ENCODE measurements around the gene SNRK.

Gene SNRK

DNA sequence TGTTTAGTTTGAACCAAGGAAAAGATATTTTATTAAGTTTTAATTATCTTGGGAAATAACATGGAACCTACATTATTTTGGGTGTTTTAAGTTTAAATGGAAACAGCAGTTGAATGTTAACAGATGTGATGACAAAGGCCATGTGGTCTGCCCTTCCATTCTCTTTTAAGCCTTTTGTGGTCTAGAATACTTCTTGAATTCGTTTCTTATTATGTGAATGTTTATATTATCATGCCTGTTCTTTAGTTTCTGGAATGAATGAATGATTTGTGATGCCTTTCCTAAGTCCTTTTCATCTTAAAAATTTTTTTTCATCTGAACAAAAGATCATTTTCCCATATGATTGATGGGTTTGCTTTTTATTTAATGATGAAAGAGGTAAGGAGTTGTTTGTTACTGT, 44.6 kb downstream of the SNRK start:
- no peak for DNase-seq (ENCODE audit: low read depth)
- TF ChIP-seq, protein P1, sequence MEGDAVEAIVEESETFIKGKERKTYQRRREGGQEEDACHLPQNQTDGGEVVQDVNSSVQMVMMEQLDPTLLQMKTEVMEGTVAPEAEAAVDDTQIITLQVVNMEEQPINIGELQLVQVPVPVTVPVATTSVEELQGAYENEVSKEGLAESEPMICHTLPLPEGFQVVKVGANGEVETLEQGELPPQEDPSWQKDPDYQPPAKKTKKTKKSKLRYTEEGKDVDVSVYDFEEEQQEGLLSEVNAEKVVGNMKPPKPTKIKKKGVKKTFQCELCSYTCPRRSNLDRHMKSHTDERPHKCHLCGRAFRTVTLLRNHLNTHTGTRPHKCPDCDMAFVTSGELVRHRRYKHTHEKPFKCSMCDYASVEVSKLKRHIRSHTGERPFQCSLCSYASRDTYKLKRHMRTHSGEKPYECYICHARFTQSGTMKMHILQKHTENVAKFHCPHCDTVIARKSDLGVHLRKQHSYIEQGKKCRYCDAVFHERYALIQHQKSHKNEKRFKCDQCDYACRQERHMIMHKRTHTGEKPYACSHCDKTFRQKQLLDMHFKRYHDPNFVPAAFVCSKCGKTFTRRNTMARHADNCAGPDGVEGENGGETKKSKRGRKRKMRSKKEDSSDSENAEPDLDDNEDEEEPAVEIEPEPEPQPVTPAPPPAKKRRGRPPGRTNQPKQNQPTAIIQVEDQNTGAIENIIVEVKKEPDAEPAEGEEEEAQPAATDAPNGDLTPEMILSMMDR (IDR thresholded peaks at IDR 0.05; ENCODE audit: low read length, missing control alignments): no peak
- no peak overlapping the region for H3K4me3 ChIP-seq (replicated peaks; ENCODE audit: low read depth, low read length)

- DNase-seq (ENCODE audit: low read depth): no peak
- TF ChIP-seq, protein P1 (IDR thresholded peaks at IDR 0.05; ENCODE audit: low read length, missing control alignments): no peak
- no peak overlapping the region for H3K4me3 ChIP-seq (replicated peaks; ENCODE audit: low read depth, low read length)
Measured at GRCh38 chr3:43331381-43331780, 45.0 kb downstream of the SNRK start.

DNA sequence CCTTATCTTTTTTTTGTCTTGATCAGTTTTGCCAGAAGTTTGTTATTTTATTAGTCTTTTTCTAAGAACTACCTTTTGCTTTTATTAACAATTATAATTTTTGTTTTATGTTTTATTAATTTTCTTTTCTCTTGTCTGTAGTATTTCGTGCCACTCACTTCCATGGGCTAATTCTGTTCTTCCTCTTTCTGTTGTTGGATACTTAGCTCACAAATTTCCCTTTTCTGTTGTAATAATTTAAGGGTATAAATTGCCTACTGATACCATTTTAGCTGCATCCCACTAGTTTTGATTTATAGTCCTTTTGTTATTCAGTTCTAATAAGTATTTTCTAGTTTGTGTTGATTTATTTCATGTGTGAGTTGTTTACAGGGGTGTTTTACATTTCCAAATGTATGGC, 48.6 kb downstream of the SNRK start:
- TF ChIP-seq, protein P1 (IDR thresholded peaks at IDR 0.05; ENCODE audit: low read length, missing control alignments): no peak
- DNase-seq (ENCODE audit: low read depth): no peak
- H3K4me3 ChIP-seq (replicated peaks; ENCODE audit: low read depth, low read length): no peak overlapping the region

DNA sequence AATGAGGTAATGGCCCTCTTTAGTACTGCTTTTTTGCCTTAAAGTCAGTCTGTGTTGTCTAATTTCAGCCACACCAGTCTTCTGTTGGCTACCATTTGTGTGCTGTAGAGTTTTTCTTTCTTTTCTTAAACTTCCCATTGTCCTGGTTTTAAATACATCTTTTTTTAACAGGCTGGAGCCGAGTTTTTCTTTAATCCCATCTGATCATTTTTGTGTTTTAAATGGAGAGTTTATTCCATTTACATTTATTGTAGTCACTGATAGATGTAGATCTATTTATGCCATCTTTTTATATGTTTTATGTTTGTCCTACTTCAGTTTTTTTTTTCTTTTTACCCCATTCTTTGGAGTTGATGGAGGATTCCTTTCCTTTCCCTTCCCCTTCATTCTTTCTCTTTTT, 49.5 kb downstream of the SNRK start:
- no peak for DNase-seq (ENCODE audit: low read depth)
- H3K4me3 ChIP-seq (replicated peaks; ENCODE audit: low read depth, low read length): no peak overlapping the region
- TF ChIP-seq, protein P1 (IDR thresholded peaks at IDR 0.05; ENCODE audit: low read length, missing control alignments): no peak

- no peak overlapping the region for H3K4me3 ChIP-seq (replicated peaks; ENCODE audit: low read depth, low read length)
- DNase-seq (ENCODE audit: low read depth): peak; percentile 32
- TF ChIP-seq, protein P1 (IDR thresholded peaks at IDR 0.05; ENCODE audit: low read length, missing control alignments): no peak
Measured at GRCh38 chr3:43338295-43338694, 52.0 kb downstream of the SNRK start.

DNA sequence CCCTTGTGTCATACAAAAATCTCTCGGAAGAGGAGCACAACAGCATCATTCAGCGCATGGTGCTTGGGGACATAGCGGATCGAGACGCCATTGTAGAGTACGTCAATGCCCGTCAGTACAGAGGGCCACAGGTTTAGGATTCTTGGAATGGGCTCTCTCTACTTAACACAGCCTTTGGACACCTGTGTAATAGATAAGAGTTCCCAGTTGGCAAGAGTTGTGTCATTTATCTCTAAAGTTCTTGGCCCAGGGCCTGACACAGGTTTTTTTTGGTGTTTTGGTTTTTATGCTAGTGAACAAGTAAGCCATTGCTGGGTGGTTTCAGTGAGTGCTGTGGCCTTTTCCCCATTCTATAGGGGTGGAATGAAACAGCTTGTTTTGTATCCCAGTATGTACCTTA, 54.1 kb downstream of the SNRK start:
- no peak for DNase-seq (ENCODE audit: low read depth)
- TF ChIP-seq, protein P1 (IDR thresholded peaks at IDR 0.05; ENCODE audit: low read length, missing control alignments): no peak
- no peak overlapping the region for H3K4me3 ChIP-seq (replicated peaks; ENCODE audit: low read depth, low read length)

DNA sequence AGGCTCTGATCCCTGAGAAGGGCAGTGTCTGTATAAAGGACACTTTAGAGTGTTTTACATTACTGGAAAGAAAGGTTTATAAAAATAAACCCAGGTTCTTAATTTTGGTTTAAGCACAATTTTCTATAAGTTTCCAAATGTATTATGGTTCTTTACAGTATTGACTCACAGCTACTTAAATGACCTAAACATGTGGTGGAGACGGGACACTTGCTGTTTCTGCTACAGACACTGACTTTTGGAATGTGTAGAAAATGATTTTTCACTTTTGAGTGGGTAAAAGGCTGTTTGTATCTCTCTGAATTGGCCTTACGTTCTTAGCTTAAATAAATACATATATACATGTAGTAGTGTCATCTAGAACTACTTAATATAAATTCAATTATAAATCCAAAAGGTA, 55.4 kb downstream of the SNRK start:
- DNase-seq (ENCODE audit: low read depth): no peak
- H3K4me3 ChIP-seq (replicated peaks; ENCODE audit: low read depth, low read length): no peak overlapping the region
- TF ChIP-seq, protein P1 (IDR thresholded peaks at IDR 0.05; ENCODE audit: low read length, missing control alignments): no peak
